OCI-LY7 (cell line): Measurements from ENCODE around the gene SOX8.

ENCODE experiments used
- CTCF ChIP-seq: fragments of 200-600 bp; sonication (generic); conservative IDR thresholded peaks from 2 replicates; pipeline ENCODE4 v1.5.1; 2014; ENCODE audit warnings: mild to moderate bottlenecking, antibody characterized with exemption, low read length, moderate library complexity, mixed read lengths
- EZH2phosphoT487 ChIP-seq: fragments of 200-600 bp; sonication (generic); IDR thresholded peaks from 2 replicates; pipeline ENCODE4 v1.6.1; 2018; ENCODE audit warnings: low read depth, borderline replicate concordance, mild to moderate bottlenecking, mixed run types, antibody characterized with exemption, low read length, moderate library complexity, mixed read lengths

GRCh38 chr16:963913-964312 is 17.7 kb upstream of the SOX8 start:
- TF ChIP-seq CTCF (no peak), EZH2phosphoT487 (no peak)
